ENCODE measurements around the gene ANKRD40CL.

- TF ChIP-seq POLR2A (IDR thresholded peaks at IDR 0.05): no peak
- no peak for TF ChIP-seq POLR2AphosphoS5 (IDR thresholded peaks at IDR 0.05)
Observed at GRCh38 chr17:50778988-50779387, 11.7 kb upstream of the ANKRD40CL start.
